Natural killer cell (primary cell): Measurements from ENCODE around the gene OR5M8. TPM values are rescaled to one million over a fixed set of nuclear protein-coding genes. Genes with fewer than 3 reads are reported as not detected.

Source experiments
- ATAC-seq, 3 donors: fragments of 150-1000 bp in 2 of 3; fragments of 200-7000 bp in 1 of 3; cut with Tn5 transposase; 1 replicate in 1 of 3; 2 replicates in 2 of 3; pipeline ENCODE4 v1.10.0; 2021; ENCODE audit warnings: mild to moderate bottlenecking in 2 of 3, moderate library complexity in 2 of 3
- DNase-seq, 2 donors: peaks; one replicate each; pipeline versions ENCODE4 v3.0.0 to v3.0.0-alpha.2; 2013 to 2021; ENCODE audit warnings: mixed read lengths in 1 of 2
- H3K27ac ChIP-seq: one replicate; pipeline ENCODE4 v1.5.1; 2013; ENCODE audit warnings: mild to moderate bottlenecking, low read length
- H3K27me3 ChIP-seq: one replicate; pipeline ENCODE4 v1.6.1; 2013; ENCODE audit warnings: low read length; ENCODE audit not compliant: control insufficient read depth, insufficient read depth
- H3K36me3 ChIP-seq: one replicate; pipeline ENCODE4 v1.6.1; 2013; ENCODE audit warnings: low read length; ENCODE audit not compliant: control insufficient read depth, insufficient read depth
- H3K4me1 ChIP-seq: one replicate; pipeline ENCODE4 v1.6.1; 2013; ENCODE audit warnings: low read length; ENCODE audit not compliant: control insufficient read depth, insufficient read depth
- H3K4me3 ChIP-seq: one replicate; pipeline ENCODE4 v1.5.1; 2013; ENCODE audit warnings: low read length
- H3K9me3 ChIP-seq: one replicate; pipeline ENCODE4 v1.6.1; 2013; ENCODE audit warnings: low read length; ENCODE audit not compliant: control insufficient read depth, insufficient read depth
- H3K27ac Mint-ChIP-seq, 2 donors: one replicate each; pipeline ENCODE4 v1.8.0; 2022; ENCODE audit warnings: mild to moderate bottlenecking in 2 of 2, mixed read lengths in 2 of 2, moderate library complexity in 1 of 2
- H3K27me3 Mint-ChIP-seq, 2 donors: one replicate each; pipeline ENCODE4 v1.8.0; 2022; ENCODE audit warnings: low read depth in 2 of 2, mixed read lengths in 2 of 2
- H3K36me3 Mint-ChIP-seq: one replicate; pipeline ENCODE4 v1.8.0; 2022; ENCODE audit warnings: mixed read lengths
- H3K4me1 Mint-ChIP-seq, 2 donors: one replicate each; pipeline ENCODE4 v1.8.0; 2022; ENCODE audit warnings: mixed read lengths in 2 of 2
- H3K4me3 Mint-ChIP-seq: one replicate; pipeline ENCODE4 v1.8.0; 2022; ENCODE audit warnings: mild to moderate bottlenecking, moderate library complexity, mixed read lengths
- H3K9me3 Mint-ChIP-seq, 2 donors: one replicate each; pipeline ENCODE4 v1.8.0; 2022; ENCODE audit warnings: mixed read lengths in 2 of 2
- WGBS: methylation state at CpG from one replicate; pipeline ENCODE4 v1.1.7; 2013; ENCODE audit warnings: missing lambda C conversion rate; ENCODE audit not compliant: insufficient coverage; 5-methylcytosine and 5-hydroxymethylcytosine counted together
- intact Hi-C: fragments of 100-400 bp; cut with micrococcal nuclease; formaldehyde crosslinking; loops from one replicate; pipeline ENCODE4 v1.14.2; 2022
- total RNA-seq, 4 donors: library from RNA; stranded (reverse); fragments of 120-200 nt in 1 of 4; gene quantifications; one replicate each; pipeline versions ENCODE4 v1.2.3 to v1.2.4, GENCODE V29; 2013 to 2022
- TF ChIP-seq, protein P1 (sequence below): fragments of 200-600 bp; IDR thresholded peaks from one replicate; pipeline ENCODE4 v1.8.0; 2022; ENCODE audit warnings: antibody characterized with exemption

Gene OR5M8
- total RNA-seq, 3 donors from 2014 or later (not counting 1 experiment from before 2014, with no cell fraction given) = not detected

DNA sequence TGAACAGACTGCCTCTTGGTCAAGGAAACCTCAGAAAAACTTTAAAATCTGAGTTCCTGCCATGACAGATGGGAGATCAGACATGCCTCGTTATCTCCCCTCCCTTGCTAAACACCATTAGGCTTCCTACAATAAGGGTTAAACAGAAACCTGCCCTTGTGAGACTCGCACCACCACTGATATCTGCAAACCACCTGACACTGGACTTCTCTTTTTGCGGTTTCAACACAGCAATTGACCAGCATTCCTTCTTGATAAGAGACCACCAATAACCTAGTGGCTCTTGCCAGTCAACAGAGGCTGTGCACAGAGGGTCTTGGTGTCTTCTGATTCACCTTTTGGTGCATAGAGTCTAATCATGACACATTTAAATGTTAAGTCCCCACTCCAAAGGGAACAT lies 4.4 kb downstream of the OR5M8 start:
- no peak for ATAC-seq
- H3K9me3 ChIP-seq = peaks cover 3% of the 10 kb centered on the region
- WGBS = 62% methylated on average over 3 of the region's 3 CpGs

DNA sequence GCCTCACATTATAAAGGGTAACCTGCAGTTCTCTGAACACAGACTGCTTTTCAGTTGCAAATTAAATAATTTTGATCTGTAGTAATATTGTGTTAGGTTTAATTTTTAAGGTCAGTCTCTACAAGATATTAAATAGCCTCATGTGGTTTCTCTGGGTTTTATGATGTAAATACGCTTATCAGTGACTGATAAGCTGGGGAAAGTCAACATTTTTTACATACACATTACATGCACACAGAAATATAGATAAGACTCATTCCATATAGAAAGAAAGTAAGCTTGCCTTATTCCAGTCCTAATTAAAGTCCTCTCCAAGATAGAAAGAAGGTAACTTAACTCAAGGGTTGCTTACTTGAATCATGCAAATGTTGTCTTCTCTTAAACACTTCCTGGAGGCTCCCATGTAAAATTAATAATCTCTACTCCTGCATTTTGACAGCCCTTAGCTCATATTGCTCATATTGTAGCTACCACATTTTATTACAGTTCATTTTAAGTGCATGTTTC lies 16.4 kb downstream of the OR5M8 start:
- no peak for ATAC-seq
- Histone ChIP-seq H3K9me3 (peaks cover 9% of the 10 kb centered on the region), H3K27me3 (no peaks in the 10 kb centered on the region), H3K4me3 (no peak overlapping the region), H3K27ac (no peak overlapping the region), H3K4me1 (no peaks in the 10 kb centered on the region), H3K36me3 (no peaks in the 10 kb centered on the region)
- no peak for DNase-seq
- TF ChIP-seq, protein P1, sequence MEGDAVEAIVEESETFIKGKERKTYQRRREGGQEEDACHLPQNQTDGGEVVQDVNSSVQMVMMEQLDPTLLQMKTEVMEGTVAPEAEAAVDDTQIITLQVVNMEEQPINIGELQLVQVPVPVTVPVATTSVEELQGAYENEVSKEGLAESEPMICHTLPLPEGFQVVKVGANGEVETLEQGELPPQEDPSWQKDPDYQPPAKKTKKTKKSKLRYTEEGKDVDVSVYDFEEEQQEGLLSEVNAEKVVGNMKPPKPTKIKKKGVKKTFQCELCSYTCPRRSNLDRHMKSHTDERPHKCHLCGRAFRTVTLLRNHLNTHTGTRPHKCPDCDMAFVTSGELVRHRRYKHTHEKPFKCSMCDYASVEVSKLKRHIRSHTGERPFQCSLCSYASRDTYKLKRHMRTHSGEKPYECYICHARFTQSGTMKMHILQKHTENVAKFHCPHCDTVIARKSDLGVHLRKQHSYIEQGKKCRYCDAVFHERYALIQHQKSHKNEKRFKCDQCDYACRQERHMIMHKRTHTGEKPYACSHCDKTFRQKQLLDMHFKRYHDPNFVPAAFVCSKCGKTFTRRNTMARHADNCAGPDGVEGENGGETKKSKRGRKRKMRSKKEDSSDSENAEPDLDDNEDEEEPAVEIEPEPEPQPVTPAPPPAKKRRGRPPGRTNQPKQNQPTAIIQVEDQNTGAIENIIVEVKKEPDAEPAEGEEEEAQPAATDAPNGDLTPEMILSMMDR = no peak
- Mint-ChIP-seq H3K27ac (no peak overlapping the region), H3K36me3 (no peaks in the 10 kb centered on the region), H3K4me3 (no peak overlapping the region), H3K27me3 (no peaks in the 10 kb centered on the region), H3K4me1 (no peaks in the 10 kb centered on the region), H3K9me3 (peaks cover 6 to 13% of the 10 kb centered on the region in 2 donors)
- intact Hi-C loops = no loop called here
- WGBS = no CpG with 5 or more reads among the region's 1 CpG

More for the DNA sequence above, 4.4 kb downstream of the OR5M8 start:
- TF ChIP-seq, protein P1 = no peak
- Histone ChIP-seq H3K4me1 (no peaks in the 10 kb centered on the region), H3K4me3 (no peak overlapping the region), H3K36me3 (no peaks in the 10 kb centered on the region), H3K27me3 (no peaks in the 10 kb centered on the region), H3K27ac (no peak overlapping the region)
- Mint-ChIP-seq H3K27me3 (no peaks in the 10 kb centered on the region), H3K27ac (no peak overlapping the region), H3K9me3 (peaks cover 10 to 12% of the 10 kb centered on the region in 2 donors), H3K36me3 (no peaks in the 10 kb centered on the region), H3K4me3 (no peak overlapping the region), H3K4me1 (no peaks in the 10 kb centered on the region)
- intact Hi-C loops = no loop called here
- no peak for DNase-seq

DNA sequence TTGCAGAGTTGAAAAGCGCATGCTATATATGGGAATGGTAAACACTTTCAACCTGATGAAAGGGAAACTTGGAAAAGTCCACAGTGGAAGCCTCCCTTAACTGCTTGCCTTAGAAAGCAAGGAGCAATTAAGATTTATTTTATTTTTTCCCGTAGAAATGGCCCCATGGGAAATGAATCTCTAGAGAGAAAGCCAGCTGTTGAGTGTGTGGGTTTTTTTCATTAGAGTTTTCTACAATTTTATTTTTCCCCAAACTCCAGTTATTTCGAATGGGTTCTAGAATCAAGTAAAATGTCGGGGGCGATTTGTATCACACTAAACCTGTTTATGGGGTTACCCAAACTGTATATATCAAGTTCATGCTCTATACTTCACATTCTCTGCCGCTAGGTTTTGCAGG lies 17.9 kb downstream of the OR5M8 start, which contains the start of gene OR5M3:
OR5M3 (minus strand) TSS at position 101 of the 400 bp plus-strand sequence. CDS start 2,855 bp downstream, outside the sequence.
- 93% methylated on average over 4 of the region's 6 CpGs for WGBS
- no peaks in the 10 kb centered on the region for H3K36me3 Mint-ChIP-seq
- Histone ChIP-seq H3K27ac (no peak within 1 kb of the TSS), H3K36me3 (no peaks in the 10 kb centered on the region), H3K4me3 (no peak within 1 kb of the TSS), H3K27me3 (no peaks in the 10 kb centered on the region), H3K9me3 (peaks cover 4% of the 10 kb centered on the region), H3K4me1 (no peaks in the 10 kb centered on the region)
- no peak within 1 kb of the TSS for H3K27ac Mint-ChIP-seq
- intact Hi-C loops = no loop called here
- peaks cover 2 to 9% of the 10 kb centered on the region in 2 donors for H3K9me3 Mint-ChIP-seq
- TF ChIP-seq, protein P1 = no peak
- DNase-seq = no peak
- H3K27me3 Mint-ChIP-seq = no peaks in the 10 kb centered on the region
- no peak for ATAC-seq
- H3K4me3 Mint-ChIP-seq = no peak within 1 kb of the TSS
- H3K4me1 Mint-ChIP-seq = no peaks in the 10 kb centered on the region

DNA sequence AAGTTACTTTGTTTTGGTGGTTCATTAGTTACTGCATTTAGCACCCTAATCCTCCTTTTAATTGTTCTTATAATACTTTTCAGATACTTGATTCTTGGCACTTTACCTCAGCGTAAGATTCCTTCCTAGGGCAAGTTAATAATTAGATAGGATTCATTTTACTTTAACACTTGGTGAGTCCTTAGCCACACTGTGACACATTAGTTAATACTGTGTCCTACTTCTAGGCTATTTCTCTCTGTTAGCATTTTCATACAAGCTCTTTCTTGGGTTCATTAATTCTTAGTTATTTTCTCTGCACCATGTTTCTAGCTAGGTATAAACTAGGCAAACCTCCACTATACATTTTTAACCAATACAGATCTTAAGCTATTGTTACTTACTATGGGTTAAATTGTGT lies 34.1 kb downstream of the OR5M8 start:
- no CpG with 5 or more reads among the region's 1 CpG for WGBS

More for the DNA sequence above, 34.1 kb downstream of the OR5M8 start:
- Mint-ChIP-seq H3K27me3 (no peaks in the 10 kb centered on the region), H3K36me3 (peaks cover 7% of the 10 kb centered on the region), H3K4me3 (no peak overlapping the region), H3K4me1 (no peaks in the 10 kb centered on the region), H3K9me3 (peaks cover 7 to 11% of the 10 kb centered on the region in 2 donors), H3K27ac (no peak overlapping the region)
- Histone ChIP-seq H3K4me1 (no peaks in the 10 kb centered on the region), H3K9me3 (peaks cover 7% of the 10 kb centered on the region), H3K4me3 (no peak overlapping the region), H3K27ac (no peak overlapping the region), H3K36me3 (no peaks in the 10 kb centered on the region), H3K27me3 (no peaks in the 10 kb centered on the region)
- intact Hi-C loops = no loop called here
- ATAC-seq (no peak), DNase-seq (no peak)
- TF ChIP-seq, protein P1 = no peak
